Measurements from ENCODE around the gene CARD6. TPM values are rescaled to one million over a fixed set of nuclear protein-coding genes. Genes with fewer than 3 reads are reported as not detected.

The CARD6 gene
- total and polyA plus RNA-seq, 9 of the 15 experiments (the other 6 are each of a cell fraction or from before 2014, with no cell fraction given) = 3.5 to 8.3 (median 5.9) TPM

DNA sequence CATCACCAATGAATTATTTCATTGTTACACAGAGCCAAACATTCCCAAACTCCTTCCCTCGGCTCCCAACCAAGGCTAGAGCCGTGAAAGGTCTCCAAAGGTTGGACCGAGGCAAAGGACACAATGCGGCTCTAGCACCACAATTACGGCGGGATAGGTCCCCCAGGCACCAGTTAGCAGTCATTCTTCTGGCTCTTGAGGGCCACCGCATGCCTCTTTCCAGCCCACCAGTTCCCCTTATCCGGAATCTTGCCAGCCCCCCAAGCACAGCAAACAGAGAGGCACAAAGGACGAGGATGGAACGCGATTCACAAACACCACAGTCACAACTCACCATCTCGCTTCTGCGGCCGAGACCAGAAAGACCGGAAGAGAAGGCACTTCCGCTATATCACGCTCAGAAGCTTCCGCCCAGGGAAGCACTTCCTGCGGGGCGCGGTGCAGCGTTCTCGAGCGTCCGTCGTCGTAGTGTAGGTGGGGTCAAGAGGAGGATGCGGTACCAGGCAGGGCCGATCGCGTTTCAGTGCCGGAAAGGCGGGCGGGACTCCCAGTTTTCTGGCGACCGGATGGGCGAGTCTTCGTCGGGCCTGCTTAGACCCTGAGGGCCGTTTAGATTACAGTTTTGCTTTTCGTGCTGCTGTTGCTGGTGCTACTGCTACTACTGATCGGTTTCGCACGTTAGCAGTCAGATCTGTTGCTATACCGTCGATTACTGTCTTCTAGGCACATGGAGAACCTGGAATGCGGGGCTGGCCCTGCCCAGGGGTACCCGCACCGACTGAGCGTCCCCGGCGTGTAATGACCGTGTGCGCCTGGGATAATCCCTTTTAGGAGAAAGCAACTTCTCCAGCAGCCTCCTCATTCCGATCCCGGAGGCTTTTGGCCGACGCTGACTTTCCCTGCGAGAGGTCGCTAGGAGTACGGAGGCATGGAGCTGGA lies 6.0 kb upstream of the CARD6 start, which contains the start of gene RPL37 (continued):
- TF ChIP-seq SMC3 (conservative IDR thresholded peaks at IDR 0.05; ENCODE audit: insufficient read depth, low read depth, low read length) (no peak), ZNF263 (CRISPR knock-in tag; IDR thresholded peaks at IDR 0.05; ENCODE audit: borderline replicate concordance) (no peak; the same call in 1 of the 2 replicates), ZC3H11A (IDR thresholded peaks at IDR 0.05; ENCODE audit: low read depth, low read length) (peak; percentile 91), MEF2D (tag; conservative IDR thresholded peaks at IDR 0.05; ENCODE audit: low read depth) (peak; percentile 71; the same call in 1 of the 2 replicates), ZNF184 (CRISPR knock-in tag; IDR thresholded peaks at IDR 0.05) (no peak), POLR3A (IDR thresholded peaks at IDR 0.05; ENCODE audit: borderline replicate concordance, extremely low read depth, insufficient read depth, insufficient read length) (no peak), ASH1L (IDR thresholded peaks at IDR 0.05; ENCODE audit: borderline replicate concordance, low read depth, partially characterized antibody) (peak; percentile 87), ZNF347 (CRISPR knock-in tag; IDR thresholded peaks at IDR 0.05; ENCODE audit: low read depth) (no peak), SP1 (CRISPR knock-in tag; IDR thresholded peaks at IDR 0.05) (peak; percentile 98), ZNF217 (CRISPR knock-in tag; IDR thresholded peaks at IDR 0.05) (no peak), SIX5 (IDR thresholded peaks at IDR 0.05; ENCODE audit: borderline replicate concordance in 1 of 2, insufficient read depth in 1 of 2, low read depth in 1 of 2, low read length in 2 of 2) (peak; percentile 60 to 66), PCBP2 (IDR thresholded peaks at IDR 0.05; ENCODE audit: low read depth, low read length, poor library complexity, severe bottlenecking) (no peak)
- TF ChIP-seq, protein P1, sequence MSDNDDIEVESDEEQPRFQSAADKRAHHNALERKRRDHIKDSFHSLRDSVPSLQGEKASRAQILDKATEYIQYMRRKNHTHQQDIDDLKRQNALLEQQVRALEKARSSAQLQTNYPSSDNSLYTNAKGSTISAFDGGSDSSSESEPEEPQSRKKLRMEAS (CRISPR knock-in tag; IDR thresholded peaks at IDR 0.05) = peak; percentile 93
- TF ChIP-seq, protein P2, sequence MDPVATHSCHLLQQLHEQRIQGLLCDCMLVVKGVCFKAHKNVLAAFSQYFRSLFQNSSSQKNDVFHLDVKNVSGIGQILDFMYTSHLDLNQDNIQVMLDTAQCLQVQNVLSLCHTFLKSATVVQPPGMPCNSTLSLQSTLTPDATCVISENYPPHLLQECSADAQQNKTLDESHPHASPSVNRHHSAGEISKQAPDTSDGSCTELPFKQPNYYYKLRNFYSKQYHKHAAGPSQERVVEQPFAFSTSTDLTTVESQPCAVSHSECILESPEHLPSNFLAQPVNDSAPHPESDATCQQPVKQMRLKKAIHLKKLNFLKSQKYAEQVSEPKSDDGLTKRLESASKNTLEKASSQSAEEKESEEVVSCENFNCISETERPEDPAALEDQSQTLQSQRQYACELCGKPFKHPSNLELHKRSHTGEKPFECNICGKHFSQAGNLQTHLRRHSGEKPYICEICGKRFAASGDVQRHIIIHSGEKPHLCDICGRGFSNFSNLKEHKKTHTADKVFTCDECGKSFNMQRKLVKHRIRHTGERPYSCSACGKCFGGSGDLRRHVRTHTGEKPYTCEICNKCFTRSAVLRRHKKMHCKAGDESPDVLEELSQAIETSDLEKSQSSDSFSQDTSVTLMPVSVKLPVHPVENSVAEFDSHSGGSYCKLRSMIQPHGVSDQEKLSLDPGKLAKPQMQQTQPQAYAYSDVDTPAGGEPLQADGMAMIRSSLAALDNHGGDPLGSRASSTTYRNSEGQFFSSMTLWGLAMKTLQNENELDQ (CRISPR knock-in tag; IDR thresholded peaks at IDR 0.05; ENCODE audit: borderline replicate concordance) = peak; percentile 67; the same call in 1 of the 2 replicates
- TF ChIP-seq, protein P3, sequence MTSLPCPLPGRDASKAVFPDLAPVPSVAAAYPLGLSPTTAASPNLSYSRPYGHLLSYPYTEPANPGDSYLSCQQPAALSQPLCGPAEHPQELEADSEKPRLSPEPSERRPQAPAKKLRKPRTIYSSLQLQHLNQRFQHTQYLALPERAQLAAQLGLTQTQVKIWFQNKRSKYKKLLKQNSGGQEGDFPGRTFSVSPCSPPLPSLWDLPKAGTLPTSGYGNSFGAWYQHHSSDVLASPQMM (CRISPR knock-in tag; IDR thresholded peaks at IDR 0.05) = no peak
- TF ChIP-seq, protein P4, sequence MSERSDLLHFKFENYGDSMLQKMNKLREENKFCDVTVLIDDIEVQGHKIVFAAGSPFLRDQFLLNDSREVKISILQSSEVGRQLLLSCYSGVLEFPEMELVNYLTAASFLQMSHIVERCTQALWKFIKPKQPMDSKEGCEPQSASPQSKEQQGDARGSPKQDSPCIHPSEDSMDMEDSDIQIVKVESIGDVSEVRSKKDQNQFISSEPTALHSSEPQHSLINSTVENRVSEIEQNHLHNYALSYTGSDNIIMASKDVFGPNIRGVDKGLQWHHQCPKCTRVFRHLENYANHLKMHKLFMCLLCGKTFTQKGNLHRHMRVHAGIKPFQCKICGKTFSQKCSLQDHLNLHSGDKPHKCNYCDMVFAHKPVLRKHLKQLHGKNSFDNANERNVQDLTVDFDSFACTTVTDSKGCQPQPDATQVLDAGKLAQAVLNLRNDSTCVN (CRISPR knock-in tag; IDR thresholded peaks at IDR 0.05) = no peak
- TF ChIP-seq, protein P5, sequence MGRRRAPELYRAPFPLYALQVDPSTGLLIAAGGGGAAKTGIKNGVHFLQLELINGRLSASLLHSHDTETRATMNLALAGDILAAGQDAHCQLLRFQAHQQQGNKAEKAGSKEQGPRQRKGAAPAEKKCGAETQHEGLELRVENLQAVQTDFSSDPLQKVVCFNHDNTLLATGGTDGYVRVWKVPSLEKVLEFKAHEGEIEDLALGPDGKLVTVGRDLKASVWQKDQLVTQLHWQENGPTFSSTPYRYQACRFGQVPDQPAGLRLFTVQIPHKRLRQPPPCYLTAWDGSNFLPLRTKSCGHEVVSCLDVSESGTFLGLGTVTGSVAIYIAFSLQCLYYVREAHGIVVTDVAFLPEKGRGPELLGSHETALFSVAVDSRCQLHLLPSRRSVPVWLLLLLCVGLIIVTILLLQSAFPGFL (CRISPR knock-in tag; IDR thresholded peaks at IDR 0.05) = no peak
- TF ChIP-seq, protein P6, sequence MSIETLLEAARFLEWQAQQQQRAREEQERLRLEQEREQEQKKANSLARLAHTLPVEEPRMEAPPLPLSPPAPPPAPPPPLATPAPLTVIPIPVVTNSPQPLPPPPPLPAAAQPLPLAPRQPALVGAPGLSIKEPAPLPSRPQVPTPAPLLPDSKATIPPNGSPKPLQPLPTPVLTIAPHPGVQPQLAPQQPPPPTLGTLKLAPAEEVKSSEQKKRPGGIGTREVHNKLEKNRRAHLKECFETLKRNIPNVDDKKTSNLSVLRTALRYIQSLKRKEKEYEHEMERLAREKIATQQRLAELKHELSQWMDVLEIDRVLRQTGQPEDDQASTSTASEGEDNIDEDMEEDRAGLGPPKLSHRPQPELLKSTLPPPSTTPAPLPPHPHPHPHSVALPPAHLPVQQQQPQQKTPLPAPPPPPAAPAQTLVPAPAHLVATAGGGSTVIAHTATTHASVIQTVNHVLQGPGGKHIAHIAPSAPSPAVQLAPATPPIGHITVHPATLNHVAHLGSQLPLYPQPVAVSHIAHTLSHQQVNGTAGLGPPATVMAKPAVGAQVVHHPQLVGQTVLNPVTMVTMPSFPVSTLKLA (conservative IDR thresholded peaks at IDR 0.05) = peak; percentile 82 to 91
